ENCODE results near the gene MYRF.

Gene MYRF

DNA sequence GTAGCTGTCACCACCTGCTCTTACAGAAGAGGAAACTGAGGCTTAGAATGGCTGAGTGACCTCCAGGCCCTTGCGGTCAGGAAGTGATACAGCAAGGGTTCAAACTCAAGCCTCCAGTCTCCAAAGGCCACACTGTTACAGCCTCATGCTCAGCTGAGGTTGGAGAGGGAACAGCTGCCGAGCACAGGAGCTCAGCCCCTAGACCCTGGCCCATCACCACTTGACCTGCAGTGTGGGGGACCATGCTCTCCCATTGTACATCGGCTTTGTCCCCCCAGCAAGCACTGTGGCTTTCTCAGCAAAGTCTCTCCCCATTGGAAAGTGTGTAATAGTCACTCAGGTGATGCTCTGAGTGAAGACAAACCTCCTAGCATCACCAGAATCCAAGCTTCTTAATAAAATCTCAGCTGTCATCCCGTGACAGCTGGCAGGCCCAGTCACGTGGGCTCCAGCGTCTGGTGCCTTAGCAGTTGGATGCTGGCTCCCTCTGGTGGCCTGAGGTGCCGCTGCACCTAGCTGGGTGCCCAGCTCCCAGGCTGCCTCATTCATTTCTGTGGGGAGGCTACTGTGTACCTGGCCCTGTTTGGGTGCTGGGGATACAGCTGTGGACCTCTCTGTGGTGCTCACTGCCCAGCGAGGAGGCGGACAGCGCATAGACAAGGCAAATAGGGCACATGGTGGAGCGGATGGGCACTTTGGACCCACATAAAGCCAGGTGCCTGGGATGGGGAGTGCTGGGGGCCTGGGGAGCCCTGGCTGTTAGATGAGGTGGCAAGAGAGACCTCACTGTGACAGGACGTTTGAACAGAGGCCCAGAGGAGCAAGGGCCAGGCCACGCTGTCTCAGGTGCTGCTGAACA lies 19.1 kb upstream of the MYRF start:
- TF ChIP-seq, protein P1, sequence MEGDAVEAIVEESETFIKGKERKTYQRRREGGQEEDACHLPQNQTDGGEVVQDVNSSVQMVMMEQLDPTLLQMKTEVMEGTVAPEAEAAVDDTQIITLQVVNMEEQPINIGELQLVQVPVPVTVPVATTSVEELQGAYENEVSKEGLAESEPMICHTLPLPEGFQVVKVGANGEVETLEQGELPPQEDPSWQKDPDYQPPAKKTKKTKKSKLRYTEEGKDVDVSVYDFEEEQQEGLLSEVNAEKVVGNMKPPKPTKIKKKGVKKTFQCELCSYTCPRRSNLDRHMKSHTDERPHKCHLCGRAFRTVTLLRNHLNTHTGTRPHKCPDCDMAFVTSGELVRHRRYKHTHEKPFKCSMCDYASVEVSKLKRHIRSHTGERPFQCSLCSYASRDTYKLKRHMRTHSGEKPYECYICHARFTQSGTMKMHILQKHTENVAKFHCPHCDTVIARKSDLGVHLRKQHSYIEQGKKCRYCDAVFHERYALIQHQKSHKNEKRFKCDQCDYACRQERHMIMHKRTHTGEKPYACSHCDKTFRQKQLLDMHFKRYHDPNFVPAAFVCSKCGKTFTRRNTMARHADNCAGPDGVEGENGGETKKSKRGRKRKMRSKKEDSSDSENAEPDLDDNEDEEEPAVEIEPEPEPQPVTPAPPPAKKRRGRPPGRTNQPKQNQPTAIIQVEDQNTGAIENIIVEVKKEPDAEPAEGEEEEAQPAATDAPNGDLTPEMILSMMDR (conservative IDR thresholded peaks at IDR 0.05): peak; percentile 99
- TF ChIP-seq ZFX (IDR thresholded peaks at IDR 0.05): no peak
- H3K27ac ChIP-seq: no peak overlapping the region

DNA sequence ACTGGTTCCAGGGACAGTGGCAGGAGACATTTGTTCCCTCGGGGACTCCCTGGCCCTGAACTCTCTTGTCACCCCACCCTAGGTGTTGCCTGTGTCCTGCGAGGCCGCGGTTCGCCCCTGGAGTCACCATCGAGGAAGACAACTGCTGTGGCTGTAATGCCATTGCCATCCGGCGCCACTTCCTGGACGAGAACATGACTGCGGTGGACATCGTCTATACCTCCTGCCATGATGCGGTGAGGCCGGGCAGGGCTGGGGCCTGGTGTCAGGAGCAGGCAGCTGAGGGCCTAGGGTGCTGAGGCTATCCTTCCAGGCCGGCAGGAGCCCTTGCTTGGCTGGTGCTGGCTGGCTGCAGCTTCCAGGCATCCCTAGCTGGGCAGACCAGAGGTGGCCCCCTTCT lies 17.7 kb upstream of the MYRF start:
- H3K27ac ChIP-seq: no peak overlapping the region
- TF ChIP-seq, protein P1 (conservative IDR thresholded peaks at IDR 0.05): no peak
- TF ChIP-seq ZFX (IDR thresholded peaks at IDR 0.05): no peak

DNA sequence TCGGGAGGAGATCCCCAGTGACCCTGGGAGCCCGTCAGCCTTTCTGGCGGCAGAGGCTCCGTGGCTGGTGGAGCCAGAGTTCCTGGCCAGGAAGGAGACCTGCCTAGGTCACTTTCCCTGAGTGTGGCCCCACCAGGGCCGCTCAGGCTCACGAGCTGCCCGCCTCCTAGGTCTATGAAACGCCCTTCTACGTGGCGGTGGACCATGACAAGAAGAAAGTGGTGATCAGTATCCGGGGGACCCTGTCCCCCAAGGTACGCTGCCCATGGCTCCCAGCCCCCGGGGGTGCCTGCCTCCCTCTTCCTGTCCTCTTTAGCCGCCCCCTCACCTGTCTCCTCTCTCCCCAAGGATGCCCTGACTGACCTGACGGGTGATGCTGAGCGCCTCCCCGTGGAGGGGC lies 17.0 kb upstream of the MYRF start:
- TF ChIP-seq ZFX (IDR thresholded peaks at IDR 0.05): no peak
- TF ChIP-seq, protein P1 (conservative IDR thresholded peaks at IDR 0.05): no peak
- H3K27ac ChIP-seq: no peak overlapping the region

DNA sequence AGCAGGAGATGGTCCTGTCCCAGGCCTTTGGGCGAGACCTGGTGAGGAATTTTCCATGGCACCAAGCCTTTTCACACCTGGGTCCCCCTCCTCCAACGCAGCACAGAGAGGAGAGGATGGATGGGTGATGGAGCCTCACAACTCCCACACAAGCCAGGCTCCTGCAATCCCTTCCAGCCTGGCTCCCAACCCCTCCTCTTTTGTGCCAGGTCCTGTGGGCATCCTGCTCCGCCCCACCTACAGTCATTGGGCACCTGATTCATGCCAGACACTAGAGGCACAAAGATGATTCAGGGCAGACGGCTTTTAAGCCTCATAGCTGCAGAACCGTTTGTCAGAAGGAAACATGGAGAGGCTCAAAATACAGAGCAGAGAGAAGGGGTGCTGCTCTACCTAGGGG lies 16.1 kb upstream of the MYRF start:
- TF ChIP-seq, protein P1 (conservative IDR thresholded peaks at IDR 0.05): no peak
- TF ChIP-seq ZFX (IDR thresholded peaks at IDR 0.05): no peak
- H3K27ac ChIP-seq: no peak overlapping the region

DNA sequence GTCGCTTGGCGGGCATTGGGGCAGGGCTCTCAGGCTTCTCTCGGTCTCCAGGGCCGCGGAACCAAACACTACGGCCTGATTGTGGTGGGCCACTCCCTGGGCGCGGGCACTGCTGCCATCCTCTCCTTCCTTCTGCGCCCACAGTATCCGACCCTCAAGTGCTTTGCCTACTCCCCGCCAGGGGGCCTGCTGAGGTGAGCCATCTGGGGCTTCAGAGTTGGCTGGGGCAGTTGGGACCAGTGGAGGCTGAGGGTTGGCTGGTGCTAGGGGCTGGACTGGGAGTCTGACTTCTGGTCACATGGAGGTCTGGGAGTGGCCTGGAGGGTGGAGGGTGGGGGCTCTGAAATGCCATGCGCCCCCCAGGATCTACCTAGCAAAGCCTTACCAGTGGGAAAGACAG lies 15.3 kb upstream of the MYRF start:
- no peak overlapping the region for H3K27ac ChIP-seq
- TF ChIP-seq, protein P1 (conservative IDR thresholded peaks at IDR 0.05): no peak
- no peak for TF ChIP-seq ZFX (IDR thresholded peaks at IDR 0.05)

DNA sequence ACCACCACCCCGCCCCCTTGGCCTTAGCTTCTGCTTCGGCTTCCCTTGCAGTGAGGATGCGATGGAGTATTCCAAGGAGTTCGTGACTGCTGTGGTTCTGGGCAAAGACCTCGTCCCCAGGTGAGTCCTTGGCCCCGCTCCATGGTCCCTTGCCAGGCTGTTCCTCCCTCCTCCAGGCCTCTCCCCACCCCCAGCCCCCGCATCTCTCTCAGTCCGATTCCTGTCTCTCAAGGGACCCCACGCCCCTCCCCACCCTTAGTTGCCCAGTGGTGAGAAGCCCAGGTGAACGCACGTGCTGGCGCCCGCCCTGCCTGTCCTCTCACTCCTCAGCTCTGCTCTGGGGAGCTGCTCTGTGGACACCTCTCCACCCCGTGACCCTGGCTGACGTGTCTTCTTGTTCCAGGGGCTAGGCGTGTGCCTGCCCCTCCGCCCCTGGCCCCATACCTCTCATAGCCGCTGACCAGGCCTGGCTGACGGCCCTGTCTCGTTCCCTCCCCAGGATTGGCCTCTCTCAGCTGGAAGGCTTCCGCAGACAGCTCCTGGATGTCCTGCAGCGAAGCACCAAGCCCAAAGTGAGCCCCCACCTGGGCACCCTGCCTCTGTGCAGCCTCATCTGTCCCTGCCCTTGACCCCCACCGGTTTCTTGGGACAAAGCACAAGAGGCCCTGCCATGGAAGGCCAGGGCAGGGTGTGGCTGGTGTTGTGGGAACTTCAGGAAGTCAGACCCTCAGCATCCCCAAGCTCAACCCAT lies 14.6 kb upstream of the MYRF start:
- TF ChIP-seq, protein P1 (conservative IDR thresholded peaks at IDR 0.05): no peak; the same call in 1 of the 2 replicates
- no peak overlapping the region for H3K27ac ChIP-seq

DNA sequence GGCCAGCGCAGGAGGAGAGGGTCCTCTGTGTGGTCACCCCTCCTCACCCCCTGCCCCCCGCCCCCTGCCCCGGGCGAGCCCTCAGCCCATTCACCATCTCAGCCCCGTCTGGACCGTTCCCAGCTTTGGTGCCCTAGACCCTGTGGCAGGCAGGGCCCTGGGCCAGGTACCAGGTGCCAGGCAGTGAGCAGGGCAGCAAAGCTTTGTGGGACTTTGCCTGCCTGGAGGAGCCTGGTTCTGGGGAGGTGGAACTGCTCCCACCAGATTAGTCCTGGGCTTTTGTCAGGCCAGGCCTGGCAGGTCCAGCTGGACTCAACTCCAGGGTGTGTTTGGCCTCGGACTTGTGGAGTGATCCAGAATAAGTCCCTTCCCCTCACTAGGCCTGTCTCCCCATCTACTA lies 13.7 kb upstream of the MYRF start:
- no peak overlapping the region for H3K27ac ChIP-seq
- TF ChIP-seq, protein P1 (conservative IDR thresholded peaks at IDR 0.05): no peak
- TF ChIP-seq ZFX (IDR thresholded peaks at IDR 0.05): no peak

All from C4-2B (cell line).